ENCODE data around the gene KCTD14.
"Not testable (repeated sequence)": the region's sequence is repeated elsewhere in the genome, so short reads cannot be mapped to it uniquely, and the experiment has no call there.

KCTD14 gene, protein sequence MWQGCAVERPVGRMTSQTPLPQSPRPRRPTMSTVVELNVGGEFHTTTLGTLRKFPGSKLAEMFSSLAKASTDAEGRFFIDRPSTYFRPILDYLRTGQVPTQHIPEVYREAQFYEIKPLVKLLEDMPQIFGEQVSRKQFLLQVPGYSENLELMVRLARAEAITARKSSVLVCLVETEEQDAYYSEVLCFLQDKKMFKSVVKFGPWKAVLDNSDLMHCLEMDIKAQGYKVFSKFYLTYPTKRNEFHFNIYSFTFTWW

DNA sequence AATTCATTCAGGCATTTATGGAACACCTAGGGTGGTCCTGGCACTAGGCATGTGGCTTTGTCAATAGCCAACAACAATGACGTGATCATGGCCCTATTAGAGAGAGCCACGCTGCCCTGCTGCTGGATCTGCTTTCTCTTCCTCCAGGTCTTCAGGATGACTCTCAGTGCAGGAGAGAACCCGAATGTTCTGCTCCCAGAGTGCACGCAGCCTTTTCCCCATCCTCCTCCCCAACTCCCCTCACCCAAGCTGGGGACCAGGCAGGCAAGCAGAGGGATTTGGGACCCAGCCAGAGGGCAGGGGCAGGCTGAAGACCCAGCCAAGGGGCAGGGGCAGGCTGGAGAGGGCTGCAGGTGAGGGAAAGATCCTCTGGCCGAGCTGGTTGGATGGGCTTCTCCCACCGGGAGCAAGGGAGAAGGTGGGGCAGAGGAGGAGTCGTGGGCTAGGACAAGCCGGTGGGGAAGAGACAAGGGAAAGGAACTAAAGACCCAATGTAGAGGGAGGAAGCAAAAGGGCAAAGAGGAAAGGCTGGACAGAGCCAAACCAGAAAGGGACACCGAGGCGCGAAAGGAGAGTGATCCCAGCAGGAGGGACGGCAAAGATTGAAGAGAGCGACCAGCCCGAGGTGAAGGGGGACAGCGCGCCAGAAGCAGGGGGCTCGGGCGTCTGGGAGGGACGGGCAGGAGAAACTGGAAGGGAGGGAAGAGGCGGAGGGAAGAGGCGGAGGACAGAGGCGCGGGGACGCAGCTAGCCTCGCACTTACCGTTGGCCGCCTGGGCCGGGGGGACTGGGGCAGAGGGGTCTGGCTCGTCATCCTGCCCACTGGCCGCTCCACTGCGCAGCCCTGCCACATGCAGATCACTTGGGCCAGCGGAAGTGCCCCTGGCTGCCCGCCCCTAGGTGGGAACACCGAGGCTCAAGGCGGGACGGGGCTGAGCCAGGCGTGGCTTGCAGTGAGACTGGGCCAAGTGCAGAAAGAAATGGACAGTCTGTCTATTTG is at the start of gene KCTD14:
Gene KCTD14, minus strand, starts transcription at position 880 of the 1,000 bp plus-strand sequence. Its CDS starts 27 bp downstream, at position 853.
- DNase-seq (ENCODE audit: low spot score), result no peak

DNA sequence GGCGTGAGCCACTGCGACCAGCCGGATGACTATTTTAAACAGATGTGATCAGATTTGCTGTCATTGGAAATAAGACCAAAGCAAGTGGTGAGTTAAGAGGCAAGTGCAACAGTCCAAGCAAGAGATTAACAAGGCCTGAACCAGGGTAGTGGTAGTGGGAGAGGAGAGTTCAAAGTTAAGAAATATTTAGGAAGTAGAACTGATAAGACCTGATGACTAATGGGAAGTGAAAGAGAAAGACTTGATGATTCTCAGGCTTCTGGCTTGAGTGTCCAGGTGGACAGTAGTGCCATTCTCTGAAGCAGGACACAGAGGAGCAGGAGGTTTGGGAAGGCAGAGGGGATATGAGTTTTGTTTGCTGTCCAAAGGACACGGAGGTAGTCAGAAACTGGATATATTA is 49.4 kb upstream of the KCTD14 start:
- DNase-seq (ENCODE audit: low spot score), result no peak

DNA sequence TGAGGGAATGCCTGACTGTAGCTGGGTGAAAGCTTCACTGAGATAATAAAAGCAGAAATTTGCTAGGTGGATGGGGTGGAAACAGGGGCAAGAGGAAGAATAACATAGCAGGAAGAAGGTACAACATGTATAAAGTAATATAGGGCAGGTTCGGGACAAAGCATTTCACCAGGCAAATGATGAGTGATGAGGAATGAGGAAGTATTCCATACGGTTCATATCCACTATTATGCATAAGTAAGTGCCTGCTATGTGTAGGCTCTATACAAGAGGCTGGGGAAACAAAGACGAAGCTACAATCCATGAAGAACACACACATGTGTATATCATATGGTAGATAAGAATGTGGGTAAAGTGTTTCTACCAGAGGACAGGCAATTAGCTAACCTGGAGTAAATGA is 48.6 kb upstream of the KCTD14 start:
- no peak for DNase-seq (ENCODE audit: low spot score)

DNA sequence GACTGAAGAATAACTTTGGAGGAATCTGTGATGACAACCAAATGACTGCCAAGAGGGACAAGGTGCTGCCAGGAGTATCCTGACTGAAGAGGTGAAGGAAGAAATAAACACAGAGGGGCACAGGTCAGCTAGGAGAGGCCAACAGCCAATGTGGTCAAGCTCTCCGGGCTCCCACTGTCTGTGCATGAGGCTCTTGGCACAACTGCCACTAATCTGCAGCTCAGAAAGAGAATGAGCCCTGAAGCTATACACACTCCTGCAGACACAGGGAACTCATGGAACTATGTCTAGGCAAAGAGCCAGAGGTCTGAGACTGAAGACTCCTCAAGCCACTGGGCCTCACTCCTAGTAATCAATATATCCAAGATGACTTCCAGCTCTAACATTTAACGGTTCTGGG is 47.5 kb upstream of the KCTD14 start:
- DNase-seq (ENCODE audit: low spot score), result no peak

DNA sequence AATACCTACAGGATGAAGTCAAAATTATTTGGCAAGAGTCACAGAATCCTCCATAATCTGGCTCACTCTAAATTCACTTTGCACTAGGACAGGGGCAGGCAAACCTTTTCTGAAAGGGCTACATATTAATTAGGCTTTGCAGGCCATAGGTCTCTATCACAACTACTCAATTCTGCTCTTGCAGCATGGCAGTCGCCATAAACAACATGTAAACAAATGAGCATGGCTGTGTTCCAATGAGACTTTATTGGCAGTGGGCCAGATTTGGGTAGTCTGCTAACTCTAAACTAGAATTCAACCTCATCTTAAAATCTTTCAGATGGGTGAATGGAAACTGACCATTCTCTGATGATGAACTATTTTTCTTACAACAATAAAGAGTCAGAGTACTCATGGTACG is 46.4 kb upstream of the KCTD14 start:
- no peak for DNase-seq (ENCODE audit: low spot score)

DNA sequence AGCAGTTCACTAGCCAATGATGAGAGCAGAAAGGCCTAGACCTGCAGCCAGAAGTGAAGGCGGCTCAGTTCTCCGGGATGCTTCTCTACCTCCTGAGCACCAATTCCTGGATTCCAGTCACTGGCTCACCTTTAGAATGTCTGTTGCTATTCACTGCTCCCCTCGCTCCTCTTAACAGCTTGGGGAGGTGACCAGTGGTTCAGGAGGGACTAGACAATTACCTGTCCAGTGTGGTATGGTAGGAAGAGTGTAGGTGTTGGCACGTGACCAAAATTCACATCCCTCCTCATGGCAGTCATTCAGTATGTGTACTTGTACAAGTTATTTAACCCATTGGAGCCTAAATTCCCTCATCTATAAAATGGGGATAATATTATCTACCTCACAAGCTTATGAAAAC is 44.6 kb upstream of the KCTD14 start:
- DNase-seq (ENCODE audit: low spot score), result no peak

DNA sequence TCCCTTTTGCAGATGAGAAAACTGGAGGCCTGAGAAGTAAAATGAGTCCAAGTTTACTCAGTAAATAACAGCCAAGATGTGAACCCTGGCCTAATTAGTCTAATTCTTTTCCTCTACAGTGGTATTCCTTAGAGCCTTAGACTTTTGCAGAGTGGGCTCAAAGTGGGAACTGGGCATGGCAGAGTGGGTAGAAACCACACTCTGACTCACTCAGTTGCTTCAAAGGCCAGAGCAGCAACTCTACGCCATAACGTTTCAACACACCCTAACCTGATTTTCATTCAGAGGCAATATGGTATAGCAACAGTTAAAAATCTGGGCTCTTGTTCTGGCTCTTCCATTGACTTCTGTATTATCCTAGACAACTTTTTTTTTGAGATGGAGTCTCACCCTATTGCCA is 43.4 kb upstream of the KCTD14 start:
- DNase-seq (ENCODE audit: low spot score), result no peak

DNA sequence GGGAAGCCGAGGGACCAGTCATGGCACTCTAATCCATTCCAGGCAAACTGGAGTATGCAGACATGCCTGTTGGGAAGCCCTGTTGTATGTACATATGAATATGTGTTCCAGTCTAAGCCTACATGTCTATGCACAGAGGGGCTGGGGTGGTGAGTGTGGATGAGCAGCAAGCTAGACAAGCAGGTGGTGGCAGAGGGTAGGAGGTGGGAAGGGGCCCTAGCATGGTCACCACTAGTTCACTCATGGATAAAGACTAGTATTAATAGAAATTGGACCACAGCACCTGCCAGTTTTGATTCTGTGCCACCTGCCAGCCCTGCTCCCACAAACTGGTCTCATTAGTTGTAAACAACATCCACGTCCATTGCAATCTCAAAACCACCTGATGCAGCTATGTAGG is 42.1 kb upstream of the KCTD14 start:
- no peak for DNase-seq (ENCODE audit: low spot score)

DNA sequence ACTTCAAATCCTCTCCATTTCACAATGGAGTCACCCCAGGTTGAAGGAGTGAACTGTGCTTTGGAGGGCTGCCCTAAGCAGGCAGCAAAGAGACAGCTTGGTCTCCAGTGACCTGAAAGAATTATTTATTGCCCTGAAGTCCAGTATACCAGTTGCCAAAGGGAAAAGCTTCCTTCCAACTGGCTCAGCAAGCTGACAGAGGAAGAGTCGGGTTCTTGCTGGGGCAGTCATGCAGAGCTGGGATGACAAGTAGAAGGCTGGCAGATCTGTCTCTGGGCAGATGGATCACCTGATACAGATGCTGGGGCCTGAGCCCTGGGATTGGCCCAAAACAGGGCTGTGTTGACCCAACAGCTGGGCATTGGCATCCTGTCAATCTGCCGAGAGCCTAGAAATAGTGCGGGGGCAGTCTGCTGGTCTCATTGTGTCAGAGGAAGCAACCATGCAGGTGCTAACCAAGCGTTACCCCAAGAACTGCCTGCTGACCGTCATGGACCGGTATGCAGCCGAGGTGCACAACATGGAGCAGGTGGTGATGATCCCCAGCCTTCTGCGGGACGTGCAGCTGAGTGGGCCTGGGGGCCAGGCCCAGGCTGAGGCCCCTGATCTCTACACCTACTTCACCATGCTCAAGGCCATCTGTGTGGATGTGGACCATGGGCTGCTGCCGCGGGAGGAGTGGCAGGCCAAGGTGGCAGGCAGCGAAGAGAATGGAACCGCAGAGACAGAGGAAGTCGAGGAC is 40.5 kb upstream of the KCTD14 start, which contains the start of gene THRSP:
Gene THRSP, plus strand, starts transcription at position 422 of the 742 bp plus-strand sequence. Its CDS starts 21 bp downstream, at position 443.
- no peak for DNase-seq (ENCODE audit: low spot score)

DNA sequence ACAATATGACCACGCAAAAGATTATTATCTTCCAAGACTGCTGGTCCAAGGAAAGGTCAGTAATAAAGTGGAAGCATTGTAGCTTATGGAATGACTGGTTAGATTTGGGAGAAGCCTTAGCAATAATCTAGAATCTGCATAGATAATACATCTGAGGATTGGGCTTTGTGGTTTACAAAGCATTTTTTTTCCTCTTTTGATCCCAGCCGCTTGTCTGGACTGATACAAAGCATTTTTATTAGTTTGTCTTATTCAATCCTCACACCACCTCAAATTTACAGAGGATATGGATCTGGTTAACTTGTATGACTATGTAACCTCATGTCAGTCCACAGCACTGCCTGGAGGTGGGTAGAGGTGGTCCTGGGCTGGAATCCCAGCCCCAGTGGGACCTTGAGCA is 39.6 kb upstream of the KCTD14 start:
- DNase-seq (ENCODE audit: low spot score), result no peak

DNA sequence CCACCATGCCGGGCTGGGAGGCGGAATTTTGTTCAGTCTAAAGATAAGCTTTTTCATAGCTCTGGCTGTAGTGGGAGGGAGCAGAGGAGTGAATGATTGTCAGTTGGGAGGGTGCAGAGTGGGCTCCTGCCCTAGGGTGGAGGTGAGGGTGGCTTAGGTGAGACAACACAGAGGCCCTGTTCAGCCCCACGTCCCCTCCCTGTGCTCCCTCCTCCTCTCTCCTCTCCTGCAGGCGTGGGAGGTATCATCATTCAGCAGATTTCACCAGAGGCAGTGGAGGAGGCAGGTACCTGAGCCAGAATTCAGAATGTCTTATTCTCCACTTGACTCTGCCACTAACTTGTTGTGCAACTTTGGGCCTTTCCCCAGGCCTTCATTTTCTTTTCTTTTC is 38.8 kb upstream of the KCTD14 start:
- no peak for DNase-seq (ENCODE audit: low spot score)

DNA sequence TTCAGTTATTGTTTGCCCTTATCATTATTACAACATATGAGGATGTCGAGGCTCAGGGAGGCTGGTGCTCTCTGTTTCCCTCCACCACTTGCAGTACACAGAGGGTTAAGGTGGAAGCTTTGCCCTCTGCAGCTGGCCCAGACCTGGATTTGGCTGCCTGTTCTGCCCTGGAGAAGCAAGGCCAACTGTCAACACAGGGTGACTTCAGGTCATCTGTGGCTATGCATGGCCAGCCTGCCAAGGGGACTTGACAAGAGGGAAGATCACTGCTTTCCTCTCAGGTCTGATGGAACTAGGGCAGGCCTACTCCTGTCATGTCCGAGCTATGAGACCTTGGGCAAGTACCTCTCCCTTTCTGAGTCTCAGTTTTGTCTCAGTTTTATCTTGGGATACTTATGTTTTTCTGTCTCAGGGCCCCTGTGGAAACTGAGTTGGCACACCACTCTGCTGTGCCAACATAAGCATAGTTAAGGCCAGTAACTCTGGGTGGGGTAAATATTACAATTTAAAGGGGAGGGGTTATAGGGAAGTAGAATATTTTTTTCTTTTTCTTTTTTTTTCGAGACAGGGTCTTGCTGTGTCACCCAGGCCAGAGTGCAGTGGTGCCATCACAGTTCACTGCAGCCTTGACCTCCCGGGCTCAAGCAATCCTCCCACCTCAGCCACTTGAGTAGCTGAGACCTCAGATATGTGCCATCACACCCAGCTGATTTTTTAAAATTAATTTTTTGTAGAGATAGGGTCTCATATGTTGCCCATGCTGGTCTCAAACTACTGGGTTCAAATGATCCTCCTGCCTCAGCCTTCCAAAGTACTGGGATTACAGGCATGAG is 38.2 kb upstream of the KCTD14 start:
- DNase-seq (ENCODE audit: low spot score), result no peak

DNA sequence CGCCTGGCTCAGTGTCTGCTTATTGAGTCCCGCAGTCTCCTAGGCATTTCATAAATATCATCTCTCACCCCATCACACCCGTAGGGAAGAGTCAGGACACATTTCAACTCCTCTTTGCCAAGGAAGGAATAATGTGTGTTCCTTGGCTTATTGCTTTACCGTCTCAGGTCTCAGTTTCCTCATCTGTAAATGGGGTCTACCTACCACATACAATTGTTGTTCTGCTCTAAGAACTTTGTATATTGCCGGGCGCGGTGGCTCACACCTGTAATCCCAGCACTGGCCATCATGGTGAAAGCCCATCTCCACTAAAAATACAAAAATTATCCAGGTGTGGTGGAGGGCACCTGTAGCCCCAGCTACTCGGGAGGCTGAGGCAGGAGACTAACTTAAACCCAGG is 37.5 kb upstream of the KCTD14 start:
- DNase-seq (ENCODE audit: low spot score), result no peak

DNA sequence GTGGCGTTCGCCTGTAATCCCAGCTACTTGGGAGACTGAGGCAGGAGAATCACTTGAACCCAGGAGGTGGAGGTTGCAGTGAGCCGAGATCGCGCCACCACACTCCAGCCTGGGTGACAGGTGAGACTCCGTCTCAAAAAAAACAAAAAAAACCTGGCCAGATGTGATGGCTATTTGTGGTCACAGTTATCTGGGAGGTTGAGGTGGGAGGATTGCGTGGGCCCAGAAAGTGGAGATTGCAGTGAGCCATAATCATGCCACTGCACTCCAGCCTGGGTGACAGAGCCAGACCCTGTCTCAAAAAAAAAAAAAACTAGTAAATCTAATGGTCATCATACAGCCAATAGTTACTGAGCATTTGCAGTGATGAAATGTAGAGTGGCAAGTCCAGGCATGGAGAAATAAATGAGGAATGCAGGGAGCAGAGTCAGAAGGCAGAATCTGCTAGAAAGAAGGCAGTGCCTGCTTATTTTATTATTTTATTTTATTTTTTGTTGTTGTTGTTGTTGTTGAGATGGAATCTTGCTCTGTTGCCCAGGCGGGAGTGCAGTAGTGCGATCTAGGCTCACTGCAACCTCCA is 36.8 kb upstream of the KCTD14 start:
- not testable (repeated sequence) for DNase-seq (ENCODE audit: low spot score)

DNA sequence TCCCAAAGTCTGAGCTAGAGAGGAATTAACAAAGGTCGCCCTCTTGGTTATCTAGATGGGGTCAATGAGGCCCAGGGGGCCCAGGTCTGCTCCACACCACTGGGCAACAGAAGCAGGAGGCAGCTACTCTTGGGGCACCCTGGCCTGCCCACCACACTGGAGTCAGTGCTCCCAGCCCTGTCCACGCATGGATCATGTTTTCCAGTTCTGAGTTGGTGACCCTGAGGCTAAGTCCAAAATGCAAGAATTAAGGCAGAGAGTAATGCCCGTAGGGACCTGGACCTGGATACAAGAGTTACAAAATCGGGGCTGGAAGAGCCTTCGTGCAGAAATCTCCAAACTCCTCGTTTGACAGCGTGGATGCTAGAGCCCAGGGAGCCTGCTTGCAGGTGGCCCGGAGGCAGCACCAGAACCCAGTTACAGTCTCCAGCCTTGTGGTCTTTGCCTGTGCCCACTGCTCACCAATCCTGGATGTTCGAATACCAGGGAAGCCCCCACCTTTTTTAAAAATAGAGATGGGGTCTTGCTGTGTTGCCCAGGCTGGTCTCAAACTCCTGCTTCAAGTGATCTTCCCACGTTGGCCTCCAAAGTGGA is 34.5 kb upstream of the KCTD14 start:
- DNase-seq (ENCODE audit: low spot score), result no peak

DNA sequence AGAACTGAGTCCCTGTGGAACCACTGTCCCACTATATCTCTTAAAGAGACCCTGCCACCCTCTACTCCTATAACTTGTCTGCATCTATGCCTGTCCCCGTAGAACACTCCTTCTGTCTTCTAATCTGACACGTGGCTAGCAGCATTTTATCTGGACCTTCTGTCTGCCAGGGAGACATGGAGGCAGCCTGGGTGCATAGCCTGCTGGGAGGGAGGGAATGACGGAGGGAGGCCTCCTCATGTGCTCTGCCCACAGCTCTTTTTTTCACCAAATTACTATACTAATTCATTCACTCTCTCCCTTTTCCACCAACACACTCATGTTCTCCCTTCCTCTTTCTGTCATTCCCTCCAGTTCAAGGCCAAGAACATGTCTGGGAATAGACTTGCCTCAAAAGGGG is 33.0 kb upstream of the KCTD14 start:
- no peak for DNase-seq (ENCODE audit: low spot score)

DNA sequence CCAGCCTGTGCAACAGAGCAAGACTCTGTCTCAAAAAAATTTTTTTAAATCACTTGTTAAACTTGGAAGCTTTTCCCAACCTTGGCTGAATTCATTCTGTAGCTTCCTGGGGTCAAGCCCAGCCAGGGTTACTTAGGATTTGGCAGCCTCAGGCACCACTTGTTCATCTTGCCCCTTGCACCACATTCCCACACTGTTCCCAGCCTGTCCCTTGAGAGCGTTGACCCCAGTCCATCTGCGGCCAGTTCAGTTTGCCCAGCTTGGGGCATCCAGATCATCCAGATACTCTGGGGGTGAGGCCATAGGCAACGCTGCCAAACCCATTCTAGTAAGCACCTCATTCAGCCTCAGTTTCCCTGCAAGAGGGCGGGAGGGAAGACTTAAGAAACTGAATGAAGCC is 31.9 kb upstream of the KCTD14 start:
- DNase-seq (ENCODE audit: low spot score), result no peak

DNA sequence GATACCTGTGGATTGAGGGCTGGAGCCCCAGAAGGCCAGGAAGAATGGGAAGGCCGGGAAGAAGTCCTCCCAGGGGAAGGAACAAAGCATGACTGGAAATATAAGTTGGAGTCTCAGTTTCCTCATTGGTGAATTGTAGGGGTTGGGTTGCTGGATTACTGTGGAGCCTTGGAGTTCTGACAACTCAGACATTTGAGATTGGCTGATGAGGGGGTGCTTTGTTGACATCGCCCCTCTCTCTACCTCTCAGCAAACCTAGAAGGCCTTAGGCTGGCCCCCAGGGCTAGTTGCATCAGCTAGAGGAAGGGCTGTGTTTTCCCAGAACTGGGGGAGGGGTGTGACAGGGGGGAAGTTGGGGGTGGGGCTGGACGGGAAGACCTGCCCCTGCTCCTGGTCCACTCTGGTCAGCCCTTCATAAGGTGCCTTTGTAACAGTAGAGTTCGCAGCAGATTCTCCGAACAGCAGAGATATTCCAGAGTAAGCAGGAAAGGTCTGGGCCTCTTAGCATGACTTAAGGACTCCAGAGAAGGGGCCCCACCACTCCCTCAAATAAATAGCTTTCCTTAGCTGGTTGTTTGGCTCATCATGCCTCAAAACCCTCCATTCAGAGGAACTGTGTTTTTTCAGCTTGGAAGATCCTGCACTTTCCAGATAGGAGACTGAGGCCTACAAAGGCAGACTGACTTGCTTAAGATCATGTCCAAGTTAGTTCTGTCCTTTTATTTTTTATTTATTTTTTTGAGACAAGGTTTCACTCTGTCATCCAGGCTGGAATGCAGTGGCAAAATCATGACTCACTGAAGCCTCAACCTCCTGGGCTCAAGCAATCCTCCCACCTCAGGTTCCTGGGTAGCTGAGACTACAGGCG is 28.1 kb upstream of the KCTD14 start:
- no peak for DNase-seq (ENCODE audit: low spot score)

DNA sequence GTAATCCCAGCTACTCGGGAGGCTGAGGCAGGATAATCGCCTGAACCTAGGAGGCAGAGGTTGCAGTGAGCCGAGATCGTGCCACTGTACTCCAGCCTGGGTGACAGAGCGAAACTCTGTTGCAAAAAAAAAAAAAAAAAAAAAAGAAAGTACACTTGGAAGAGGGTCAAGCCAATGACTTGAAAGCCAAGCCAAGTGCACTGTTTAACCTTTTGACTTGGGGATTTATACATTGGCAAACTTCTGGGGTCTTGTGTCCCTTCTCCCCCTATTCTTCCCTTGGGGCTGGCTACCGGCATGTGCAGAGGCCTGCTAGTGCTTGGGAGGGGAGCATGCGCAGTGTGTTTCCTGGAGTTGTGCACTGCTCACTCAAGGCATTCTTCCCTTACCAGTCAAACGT is 26.3 kb upstream of the KCTD14 start:
- no peak for DNase-seq (ENCODE audit: low spot score)

DNA sequence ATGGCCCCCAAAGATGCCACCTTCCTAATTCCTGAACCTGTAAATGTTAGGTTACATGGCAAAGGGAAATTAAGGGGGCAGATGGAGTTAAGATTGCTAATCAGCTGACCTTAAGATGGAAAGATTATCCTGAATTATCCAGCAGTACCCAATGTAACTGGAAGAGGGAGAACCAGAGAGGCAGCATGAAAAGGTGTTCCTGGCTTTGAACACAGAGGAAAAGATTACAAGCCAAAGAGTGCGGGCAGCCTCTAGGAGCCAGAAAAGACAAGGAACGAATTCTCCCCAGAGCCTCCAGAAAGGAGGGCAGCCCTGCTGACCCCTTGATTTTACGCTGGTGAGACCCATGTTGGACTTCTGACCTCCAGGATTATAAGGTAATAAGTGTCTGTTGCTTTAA is 25.5 kb upstream of the KCTD14 start:
- no peak for DNase-seq (ENCODE audit: low spot score)
